ENCODE results near the gene GPATCH1.

The GPATCH1 gene

GRCh38 chr19:33064792-33065550 is 16.0 kb upstream of the GPATCH1 start, which contains the start of gene RHPN2:
Gene RHPN2, minus strand, starts transcription at chr19:33064888. Its CDS starts 36 bp downstream, at chr19:33064852.
- H3K4me3 ChIP-seq (ENCODE audit: low read length), result peak within 1 kb of the TSS; percentile 85
- H3K79me2 ChIP-seq (ENCODE audit: control insufficient read depth, low read length), result peaks cover 18% of the 10 kb centered on the region
- TF ChIP-seq EZH2phosphoT487 (IDR thresholded peaks at IDR 0.05; ENCODE audit: borderline replicate concordance, low read length) (no peak), CTCF (IDR thresholded peaks at IDR 0.05; ENCODE audit: low read depth, low read length, poor library complexity, severe bottlenecking) (no peak)
- H3K27ac ChIP-seq (ENCODE audit: low read depth, low read length), result no peak within 1 kb of the TSS
- peaks cover 19% of the 10 kb centered on the region for H3K4me1 ChIP-seq (ENCODE audit: control insufficient read depth, low read length)
- no peaks in the 10 kb centered on the region for H3K36me3 ChIP-seq (ENCODE audit: control insufficient read depth, low read length)
- H3K4me2 ChIP-seq (ENCODE audit: low read length), result peak within 1 kb of the TSS; percentile 88
- H3K27me3 ChIP-seq (ENCODE audit: control insufficient read depth, low read length), result 0 out of 2 replicates have a peak, but pooled peaks cover 3% of the 10 kb centered on the region
- H3F3A ChIP-seq (ENCODE audit: control insufficient read depth, insufficient read depth), result no peaks in the 10 kb centered on the region; the same call in 1 of the 2 replicates
- H3K9me3 ChIP-seq (ENCODE audit: control insufficient read depth, insufficient read depth, low read length), result no peaks in the 10 kb centered on the region
- H4K20me1 ChIP-seq (ENCODE audit: control insufficient read depth, insufficient read depth, low read depth, low read length), result 0 out of 2 replicates have a peak, but pooled peaks cover 4% of the 10 kb centered on the region
- no peaks in the 10 kb centered on the region for H3K9me2 ChIP-seq (replicated peaks; ENCODE audit: control insufficient read depth, low read length)

- 0 out of 2 replicates have a peak, but pooled peaks cover 4% of the 10 kb centered on the region for H4K20me1 ChIP-seq (ENCODE audit: control insufficient read depth, insufficient read depth, low read depth, low read length)
- H3K4me1 ChIP-seq (ENCODE audit: control insufficient read depth, low read length), result peaks cover 19% of the 10 kb centered on the region
- H3K36me3 ChIP-seq (ENCODE audit: control insufficient read depth, low read length), result no peaks in the 10 kb centered on the region
- H3K27ac ChIP-seq (ENCODE audit: low read depth, low read length), result no peak overlapping the region
- H3K9me2 ChIP-seq (replicated peaks; ENCODE audit: control insufficient read depth, low read length), result no peaks in the 10 kb centered on the region
- no peaks in the 10 kb centered on the region; the same call in 1 of the 2 replicates for H3F3A ChIP-seq (ENCODE audit: control insufficient read depth, insufficient read depth)
- H3K4me2 ChIP-seq (ENCODE audit: low read length), result no peak overlapping the region
- H3K79me2 ChIP-seq (ENCODE audit: control insufficient read depth, low read length), result peaks cover 18% of the 10 kb centered on the region
- 0 out of 2 replicates have a peak, but pooled peaks cover 3% of the 10 kb centered on the region for H3K27me3 ChIP-seq (ENCODE audit: control insufficient read depth, low read length)
- H3K4me3 ChIP-seq (ENCODE audit: low read length), result no peak overlapping the region
- no peaks in the 10 kb centered on the region for H3K9me3 ChIP-seq (ENCODE audit: control insufficient read depth, insufficient read depth, low read length)
- TF ChIP-seq CTCF (IDR thresholded peaks at IDR 0.05; ENCODE audit: low read depth, low read length, poor library complexity, severe bottlenecking) (no peak), EZH2phosphoT487 (IDR thresholded peaks at IDR 0.05; ENCODE audit: borderline replicate concordance, low read length) (no peak)
These were observed 14.4 kb upstream of the GPATCH1 start for GRCh38 chr19:33066543-33066942.

GRCh38 chr19:33067121-33067520 is 13.9 kb upstream of the GPATCH1 start:
- H3K4me2 ChIP-seq (ENCODE audit: low read length), result no peak overlapping the region
- H3K79me2 ChIP-seq (ENCODE audit: control insufficient read depth, low read length), result peaks cover 14% of the 10 kb centered on the region
- H3K27ac ChIP-seq (ENCODE audit: low read depth, low read length), result no peak overlapping the region
- no peaks in the 10 kb centered on the region for H3K9me3 ChIP-seq (ENCODE audit: control insufficient read depth, insufficient read depth, low read length)
- TF ChIP-seq EZH2phosphoT487 (IDR thresholded peaks at IDR 0.05; ENCODE audit: borderline replicate concordance, low read length), result no peak
- TF ChIP-seq CTCF (IDR thresholded peaks at IDR 0.05; ENCODE audit: low read depth, low read length, poor library complexity, severe bottlenecking), result no peak
- 0 out of 2 replicates have a peak, but pooled peaks cover 3% of the 10 kb centered on the region for H3K27me3 ChIP-seq (ENCODE audit: control insufficient read depth, low read length)
- H4K20me1 ChIP-seq (ENCODE audit: control insufficient read depth, insufficient read depth, low read depth, low read length), result 0 out of 2 replicates have a peak, but pooled peaks cover 4% of the 10 kb centered on the region
- no peaks in the 10 kb centered on the region; the same call in 1 of the 2 replicates for H3F3A ChIP-seq (ENCODE audit: control insufficient read depth, insufficient read depth)
- H3K4me3 ChIP-seq (ENCODE audit: low read length), result no peak overlapping the region
- no peaks in the 10 kb centered on the region for H3K36me3 ChIP-seq (ENCODE audit: control insufficient read depth, low read length)
- H3K9me2 ChIP-seq (replicated peaks; ENCODE audit: control insufficient read depth, low read length), result no peaks in the 10 kb centered on the region
- H3K4me1 ChIP-seq (ENCODE audit: control insufficient read depth, low read length), result peaks cover 19% of the 10 kb centered on the region
